GM04504 (cell line): ENCODE results near the gene VSIG1.

Experiments
- DNase-seq: peaks from one replicate; pipeline ENCODE4 v3.0.0-alpha.2; 2012; ENCODE audit warnings: low read depth

The VSIG1 gene

GRCh38 chrX:108064613-108065012 lies 19.7 kb downstream of the VSIG1 start:
- DNase-seq, result no peak

GRCh38 chrX:108068121-108068520 lies 23.3 kb downstream of the VSIG1 start:
- DNase-seq, result no peak

GRCh38 chrX:108070891-108071290 lies 26.0 kb downstream of the VSIG1 start:
- no peak for DNase-seq

GRCh38 chrX:108071578-108071977 lies 26.7 kb downstream of the VSIG1 start:
- DNase-seq, result no peak

- no peak for DNase-seq
Observed at GRCh38 chrX:108072746-108073145, 27.9 kb downstream of the VSIG1 start.

GRCh38 chrX:108081110-108081509 lies 36.2 kb downstream of the VSIG1 start:
- no peak for DNase-seq

- no peak for DNase-seq
Observed at GRCh38 chrX:108087792-108088191, 42.9 kb downstream of the VSIG1 start.

GRCh38 chrX:108088511-108088910 lies 43.6 kb downstream of the VSIG1 start:
- DNase-seq, result no peak

- DNase-seq, result peak; percentile 20
Observed at GRCh38 chrX:108090491-108091263, 45.8 kb downstream of the VSIG1 start.

- DNase-seq, result peak; percentile 90
Observed at GRCh38 chrX:108091264-108091877, 46.5 kb downstream of the VSIG1 start, which contains the start of the genes ATG4A and PSMD10. TSS of gene ATG4A (plus strand) at chrX:108091778. CDS start at chrX:108091827, 49 bp downstream. TSS of gene PSMD10 (minus strand) at chrX:108091542. CDS start at chrX:108091520, 22 bp downstream.

GRCh38 chrX:108091878-108092291 lies 47.0 kb downstream of the VSIG1 start:
- no peak for DNase-seq

- DNase-seq, result no peak
Observed at GRCh38 chrX:108097380-108097779, 52.5 kb downstream of the VSIG1 start.

- no peak for DNase-seq
Observed at GRCh38 chrX:108105473-108105872, 60.6 kb downstream of the VSIG1 start.

GRCh38 chrX:108114541-108114940 lies 69.7 kb downstream of the VSIG1 start:
- DNase-seq, result no peak

- no peak for DNase-seq
Observed at GRCh38 chrX:108117988-108118387, 73.1 kb downstream of the VSIG1 start.

- DNase-seq, result no peak
Observed at GRCh38 chrX:108121291-108121690, 76.4 kb downstream of the VSIG1 start.

- DNase-seq, result peak; percentile 8
Observed at GRCh38 chrX:108122748-108123147, 77.9 kb downstream of the VSIG1 start.

- DNase-seq, result no peak
Observed at GRCh38 chrX:108123591-108124366, 78.9 kb downstream of the VSIG1 start.

GRCh38 chrX:108126661-108127060 lies 81.8 kb downstream of the VSIG1 start:
- DNase-seq, result no peak

- no peak for DNase-seq
Observed at GRCh38 chrX:108127152-108127551, 82.3 kb downstream of the VSIG1 start.
